Measurements from ENCODE around the gene MKS1. TPM values are rescaled to one million over a fixed set of nuclear protein-coding genes. Genes with fewer than 3 reads are reported as not detected.

MKS1 gene
- total RNA-seq, 1 donor = 1.2 TPM

GRCh38 chr17:58195518-58196123 is 23.4 kb downstream of the MKS1 start:
- Histone ChIP-seq H3K4me3 (ENCODE audit: low read length) (no peak overlapping the region), H3K4me1 (ENCODE audit: insufficient read depth, low read length) (no peaks in the 10 kb centered on the region), H3K27me3 (ENCODE audit: insufficient read depth, low read length) (no peaks in the 10 kb centered on the region), H3K9me3 (ENCODE audit: low read depth, low read length) (no peaks in the 10 kb centered on the region)

GRCh38 chr17:58193641-58194255 is 25.3 kb downstream of the MKS1 start:
- H3K4me3 ChIP-seq (ENCODE audit: low read length) = no peak overlapping the region
- H3K4me1 ChIP-seq (ENCODE audit: insufficient read depth, low read length) = no peaks in the 10 kb centered on the region
- H3K9me3 ChIP-seq (ENCODE audit: low read depth, low read length) = no peaks in the 10 kb centered on the region
- H3K27me3 ChIP-seq (ENCODE audit: insufficient read depth, low read length) = no peaks in the 10 kb centered on the region

GRCh38 chr17:58192612-58193011 is 26.4 kb downstream of the MKS1 start, which contains the start of gene EPX:
EPX (plus strand) TSS chr17:58192726; CDS start chr17:58192847, 121 bp downstream.
- H3K9me3 ChIP-seq (ENCODE audit: low read depth, low read length) = no peaks in the 10 kb centered on the region
- no peaks in the 10 kb centered on the region for H3K4me1 ChIP-seq (ENCODE audit: insufficient read depth, low read length)
- no peak within 1 kb of the TSS for H3K4me3 ChIP-seq (ENCODE audit: low read length)
- no peaks in the 10 kb centered on the region for H3K27me3 ChIP-seq (ENCODE audit: insufficient read depth, low read length)

GRCh38 chr17:58191241-58191896 is 27.7 kb downstream of the MKS1 start:
- H3K4me1 ChIP-seq (ENCODE audit: insufficient read depth, low read length) = no peaks in the 10 kb centered on the region
- H3K4me3 ChIP-seq (ENCODE audit: low read length) = no peak overlapping the region
- H3K27me3 ChIP-seq (ENCODE audit: insufficient read depth, low read length) = no peaks in the 10 kb centered on the region
- no peaks in the 10 kb centered on the region for H3K9me3 ChIP-seq (ENCODE audit: low read depth, low read length)

- H3K4me1 ChIP-seq (ENCODE audit: insufficient read depth, low read length) = no peaks in the 10 kb centered on the region
- no peak overlapping the region for H3K4me3 ChIP-seq (ENCODE audit: low read length)
- no peaks in the 10 kb centered on the region for H3K9me3 ChIP-seq (ENCODE audit: low read depth, low read length)
These were observed 29.5 kb downstream of the MKS1 start for GRCh38 chr17:58189436-58190146.

GRCh38 chr17:58187675-58188074 is 31.4 kb downstream of the MKS1 start:
- no peaks in the 10 kb centered on the region for H3K9me3 ChIP-seq (ENCODE audit: low read depth, low read length)
- no peaks in the 10 kb centered on the region for H3K4me1 ChIP-seq (ENCODE audit: insufficient read depth, low read length)
- H3K4me3 ChIP-seq (ENCODE audit: low read length) = no peak overlapping the region
- H3K27me3 ChIP-seq (ENCODE audit: insufficient read depth, low read length) = no peaks in the 10 kb centered on the region

More at GRCh38 chr17:58189436-58190146, 29.5 kb downstream of the MKS1 start:
- no peaks in the 10 kb centered on the region for H3K27me3 ChIP-seq (ENCODE audit: insufficient read depth, low read length)

- Histone ChIP-seq H3K4me3 (ENCODE audit: low read length) (no peak overlapping the region), H3K27me3 (ENCODE audit: insufficient read depth, low read length) (no peaks in the 10 kb centered on the region), H3K4me1 (ENCODE audit: insufficient read depth, low read length) (no peaks in the 10 kb centered on the region), H3K9me3 (ENCODE audit: low read depth, low read length) (no peaks in the 10 kb centered on the region)
These were observed 32.0 kb downstream of the MKS1 start for GRCh38 chr17:58187063-58187462.

- Histone ChIP-seq H3K27me3 (ENCODE audit: insufficient read depth, low read length) (no peaks in the 10 kb centered on the region), H3K4me3 (ENCODE audit: low read length) (no peak overlapping the region), H3K4me1 (ENCODE audit: insufficient read depth, low read length) (no peaks in the 10 kb centered on the region), H3K9me3 (ENCODE audit: low read depth, low read length) (no peaks in the 10 kb centered on the region)
These were observed 32.5 kb downstream of the MKS1 start for GRCh38 chr17:58186591-58186990.

- no peaks in the 10 kb centered on the region for H3K4me1 ChIP-seq (ENCODE audit: insufficient read depth, low read length)
- H3K27me3 ChIP-seq (ENCODE audit: insufficient read depth, low read length) = no peaks in the 10 kb centered on the region
- no peaks in the 10 kb centered on the region for H3K9me3 ChIP-seq (ENCODE audit: low read depth, low read length)
- H3K4me3 ChIP-seq (ENCODE audit: low read length) = no peak overlapping the region
These were observed 33.9 kb downstream of the MKS1 start for GRCh38 chr17:58184986-58185761.

- Histone ChIP-seq H3K27me3 (ENCODE audit: insufficient read depth, low read length) (no peaks in the 10 kb centered on the region), H3K4me3 (ENCODE audit: low read length) (no peak overlapping the region), H3K4me1 (ENCODE audit: insufficient read depth, low read length) (no peaks in the 10 kb centered on the region), H3K9me3 (ENCODE audit: low read depth, low read length) (no peaks in the 10 kb centered on the region)
These were observed 34.6 kb downstream of the MKS1 start for GRCh38 chr17:58184308-58184985.

GRCh38 chr17:58183514-58183913 is 35.5 kb downstream of the MKS1 start:
- Histone ChIP-seq H3K4me3 (ENCODE audit: low read length) (no peak overlapping the region), H3K9me3 (ENCODE audit: low read depth, low read length) (no peaks in the 10 kb centered on the region), H3K4me1 (ENCODE audit: insufficient read depth, low read length) (no peaks in the 10 kb centered on the region), H3K27me3 (ENCODE audit: insufficient read depth, low read length) (no peaks in the 10 kb centered on the region)

GRCh38 chr17:58181796-58182195 is 37.3 kb downstream of the MKS1 start:
- Histone ChIP-seq H3K4me3 (ENCODE audit: low read length) (no peak overlapping the region), H3K4me1 (ENCODE audit: insufficient read depth, low read length) (no peaks in the 10 kb centered on the region), H3K27me3 (ENCODE audit: insufficient read depth, low read length) (no peaks in the 10 kb centered on the region), H3K9me3 (ENCODE audit: low read depth, low read length) (no peaks in the 10 kb centered on the region)

GRCh38 chr17:58176200-58176599 is 42.9 kb downstream of the MKS1 start:
- no peaks in the 10 kb centered on the region for H3K9me3 ChIP-seq (ENCODE audit: low read depth, low read length)
- H3K27me3 ChIP-seq (ENCODE audit: insufficient read depth, low read length) = peaks cover 8% of the 10 kb centered on the region
- H3K4me3 ChIP-seq (ENCODE audit: low read length) = no peak overlapping the region
- peaks cover 11% of the 10 kb centered on the region for H3K4me1 ChIP-seq (ENCODE audit: insufficient read depth, low read length)

GRCh38 chr17:58174871-58175270 is 44.2 kb downstream of the MKS1 start:
- Histone ChIP-seq H3K4me3 (ENCODE audit: low read length) (no peak overlapping the region), H3K9me3 (ENCODE audit: low read depth, low read length) (no peaks in the 10 kb centered on the region), H3K27me3 (ENCODE audit: insufficient read depth, low read length) (peaks cover 8% of the 10 kb centered on the region), H3K4me1 (ENCODE audit: insufficient read depth, low read length) (peaks cover 21% of the 10 kb centered on the region)

Data from mononuclear cell (primary cell).